ENCODE measurements around the gene NDUFS6.

- TF ChIP-seq CTCF (IDR thresholded peaks at IDR 0.05; ENCODE audit: low read length) (no peak), EZH2 (IDR thresholded peaks at IDR 0.05; ENCODE audit: borderline replicate concordance, low read length) (no peak)
These were observed 57.9 kb downstream of the NDUFS6 start for GRCh38 chr5:1859099-1859498.
